ENCODE results near the gene ZDHHC7. TPM values are rescaled to one million over a fixed set of nuclear protein-coding genes. Genes with fewer than 3 reads are reported as not detected.

ZDHHC7 gene
- total and polyA plus RNA-seq, 2 of the 8 experiments (the other 6 are each of a cell fraction or from before 2014, with no cell fraction given) = 40.5 to 56.3 TPM

DNA sequence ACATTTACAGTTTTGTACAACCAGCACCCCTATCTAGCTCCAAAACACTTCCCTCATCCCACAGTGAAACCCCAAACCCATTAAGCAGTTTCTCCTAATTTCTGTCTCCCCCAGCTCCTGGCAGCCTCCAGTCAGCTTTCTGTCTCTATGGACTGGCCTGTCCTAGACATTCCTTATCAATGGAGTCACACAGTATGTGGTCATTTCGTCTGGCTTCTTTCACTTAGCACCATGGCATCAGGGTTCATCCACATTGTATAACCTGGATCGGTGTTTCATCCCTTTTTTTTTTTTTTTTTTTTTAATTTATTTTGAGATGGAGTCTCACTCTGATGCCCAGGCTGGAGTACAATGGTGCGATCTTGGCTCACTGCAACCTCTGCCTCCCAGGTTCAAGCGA, 68.5 kb downstream of the ZDHHC7 start:
- H3K9ac ChIP-seq (replicated peaks in 1 of 4; ENCODE audit: extremely low read depth in 1 of 4, low read depth in 3 of 4, low read length in 3 of 4) = no peak overlapping the region
- H3K14ac ChIP-seq (ENCODE audit: insufficient read length) = no peak overlapping the region
- H2BK12ac ChIP-seq (ENCODE audit: low read depth, low read length) = no peak overlapping the region
- H2AK5ac ChIP-seq (ENCODE audit: low read depth, low read length) = no peak overlapping the region
- H3K18ac ChIP-seq (ENCODE audit: extremely low read depth, low read length) = no peak overlapping the region
- no peak for FAIRE-seq
- no peak overlapping the region for H2BK120ac ChIP-seq (replicated peaks; ENCODE audit: low read depth, low read length)
- ChIA-PET POLR2A (ENCODE audit: partially characterized antibody) (no interaction called here), CTCF (ENCODE audit: partially characterized antibody) (interaction anchor here (0.6 to 5.1 kb wide), 3 partner anchors 10 to 152 kb away, joined by 3 to 38 read pairs (median 18); no protein-coding TSS in a partner anchor)
- peaks cover 0 to 3% (median 0%) of the 10 kb centered on the region in 4 experiments; a peak in 1 of 7 replicates for H3K4me1 ChIP-seq (replicated peaks in 1 of 4; ENCODE audit: control insufficient read depth in 3 of 4, insufficient read depth in 4 of 4, low read length in 3 of 4)
- H4K8ac ChIP-seq (ENCODE audit: extremely low read depth, insufficient read depth, low read length) = no peak overlapping the region
- no peak overlapping the region for H2BK15ac ChIP-seq (ENCODE audit: low read length)
- H3K4me3 ChIP-seq (ENCODE audit: extremely low read depth in 1 of 4, insufficient read depth in 2 of 4, low read depth in 3 of 4, low read length in 4 of 4) = no peak overlapping the region
- no peak overlapping the region for H2BK20ac ChIP-seq (ENCODE audit: low read length)
- H3K56ac ChIP-seq (replicated peaks; ENCODE audit: insufficient read length, low read depth, low read length) = no peak overlapping the region
- H3K9me3 ChIP-seq (ENCODE audit: insufficient read depth in 2 of 2, low read depth in 1 of 2, low read length in 1 of 2) = no peaks in the 10 kb centered on the region
- H2BK5ac ChIP-seq (ENCODE audit: low read depth, low read length) = no peak overlapping the region
- H3K4me2 ChIP-seq (ENCODE audit: insufficient read depth in 1 of 2, low read depth in 2 of 2, low read length in 2 of 2) = no peak overlapping the region
- no peaks in the 10 kb centered on the region for H3K36me3 ChIP-seq (ENCODE audit: control insufficient read depth in 2 of 4, insufficient read depth in 4 of 4, low read length in 3 of 4)
- no peaks in the 10 kb centered on the region for H4K20me1 ChIP-seq (replicated peaks in 1 of 2; ENCODE audit: control insufficient read depth in 1 of 2, insufficient read depth in 2 of 2, low read length in 2 of 2)
- no peak overlapping the region for H3K23ac ChIP-seq (ENCODE audit: insufficient read length)
- H4K91ac ChIP-seq (replicated peaks; ENCODE audit: insufficient read length, low read length) = no peak overlapping the region
- no peak for DNase-seq (ENCODE audit: low read depth in 1 of 2, low spot score in 2 of 2)
- H4K5ac ChIP-seq (ENCODE audit: insufficient read length, low read depth, low read length) = no peak overlapping the region
- H3K4ac ChIP-seq (replicated peaks; ENCODE audit: insufficient read length, low read depth, low read length) = no peak overlapping the region
- no peak overlapping the region for H3K27ac ChIP-seq (ENCODE audit: low read depth, low read length)
- no peaks in the 10 kb centered on the region for H3K23me2 ChIP-seq (ENCODE audit: low read depth, low read length)
- no peaks in the 10 kb centered on the region for H3K79me1 ChIP-seq (ENCODE audit: low read depth, low read length)
- H2AFZ ChIP-seq (ENCODE audit: low read length) = no peak overlapping the region
- H3K27me3 ChIP-seq (replicated peaks in 1 of 4; ENCODE audit: control insufficient read depth in 3 of 4, extremely low read depth in 1 of 4, insufficient read depth in 3 of 4, low read length in 3 of 4) = no peaks in the 10 kb centered on the region
- no peaks in the 10 kb centered on the region for H3K79me2 ChIP-seq (ENCODE audit: control insufficient read depth in 1 of 2, insufficient read depth in 2 of 2, low read length in 2 of 2)
- WGBS, 2 experiments (ENCODE audit: extremely low coverage in 1 of 2, insufficient coverage in 1 of 2, insufficient read length in 1 of 2, insufficient replicate concordance in 2 of 2, low coverage in 1 of 2, low lambda C conversion rate in 2 of 2, missing lambda C conversion rate in 1 of 2) = 84% methylated on average over 4 of the region's 4 CpGs; no CpG with 5 or more reads in 1 of the 2 experiments
- no peak for TF ChIP-seq GTF2F1 (IDR thresholded peaks at IDR 0.05; ENCODE audit: borderline replicate concordance, low read depth, low read length)
- no peak for TF ChIP-seq PHF8 (conservative IDR thresholded peaks at IDR 0.05; ENCODE audit: low read depth, low read length)
- no peak for TF ChIP-seq POLR2A (IDR thresholded peaks at IDR 0.05; ENCODE audit: control extremely low read depth in 1 of 2, low read depth in 2 of 2, low read length in 2 of 2)
- TF ChIP-seq SP1 (IDR thresholded peaks at IDR 0.05; ENCODE audit: low read depth, low read length) = no peak
- TF ChIP-seq CTBP2 (IDR thresholded peaks at IDR 0.05; ENCODE audit: borderline replicate concordance, insufficient read depth, insufficient read length, low read length) = no peak
- TF ChIP-seq EZH2 (IDR thresholded peaks at IDR 0.05; ENCODE audit: low read depth, low read length, severe bottlenecking) = no peak
- TF ChIP-seq SUZ12 (IDR thresholded peaks at IDR 0.05; ENCODE audit: low read length) = no peak
- TF ChIP-seq TAF1 (IDR thresholded peaks at IDR 0.05; ENCODE audit: low read depth, low read length) = no peak
- no peak for TF ChIP-seq JUN (IDR thresholded peaks at IDR 0.05; ENCODE audit: low read depth, low read length)
- TF ChIP-seq, protein P1, sequence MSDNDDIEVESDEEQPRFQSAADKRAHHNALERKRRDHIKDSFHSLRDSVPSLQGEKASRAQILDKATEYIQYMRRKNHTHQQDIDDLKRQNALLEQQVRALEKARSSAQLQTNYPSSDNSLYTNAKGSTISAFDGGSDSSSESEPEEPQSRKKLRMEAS (IDR thresholded peaks at IDR 0.05) = no peak
- no peak for TF ChIP-seq ASH2L (IDR thresholded peaks at IDR 0.05; ENCODE audit: low read length)
- TF ChIP-seq, protein P2, sequence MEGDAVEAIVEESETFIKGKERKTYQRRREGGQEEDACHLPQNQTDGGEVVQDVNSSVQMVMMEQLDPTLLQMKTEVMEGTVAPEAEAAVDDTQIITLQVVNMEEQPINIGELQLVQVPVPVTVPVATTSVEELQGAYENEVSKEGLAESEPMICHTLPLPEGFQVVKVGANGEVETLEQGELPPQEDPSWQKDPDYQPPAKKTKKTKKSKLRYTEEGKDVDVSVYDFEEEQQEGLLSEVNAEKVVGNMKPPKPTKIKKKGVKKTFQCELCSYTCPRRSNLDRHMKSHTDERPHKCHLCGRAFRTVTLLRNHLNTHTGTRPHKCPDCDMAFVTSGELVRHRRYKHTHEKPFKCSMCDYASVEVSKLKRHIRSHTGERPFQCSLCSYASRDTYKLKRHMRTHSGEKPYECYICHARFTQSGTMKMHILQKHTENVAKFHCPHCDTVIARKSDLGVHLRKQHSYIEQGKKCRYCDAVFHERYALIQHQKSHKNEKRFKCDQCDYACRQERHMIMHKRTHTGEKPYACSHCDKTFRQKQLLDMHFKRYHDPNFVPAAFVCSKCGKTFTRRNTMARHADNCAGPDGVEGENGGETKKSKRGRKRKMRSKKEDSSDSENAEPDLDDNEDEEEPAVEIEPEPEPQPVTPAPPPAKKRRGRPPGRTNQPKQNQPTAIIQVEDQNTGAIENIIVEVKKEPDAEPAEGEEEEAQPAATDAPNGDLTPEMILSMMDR (IDR thresholded peaks at IDR 0.05; ENCODE audit: control extremely low read depth in 1 of 3, insufficient read depth in 1 of 3, low read depth in 1 of 3, low read length in 3 of 3) = no peak

Measured in H1 (cell line).